Hematopoietic multipotent progenitor cell treated with erythropoietin and hydrocortisone succinate and interleukin-3 and kit ligand, for 8 days (in vitro differentiated cells): ENCODE data around the gene SFT2D2.

Experiments
- DNase-seq: peaks from one replicate; pipeline ENCODE4 v3.0.0-alpha.2; 2015

Gene SFT2D2

GRCh38 chr1:168223681-168224540 lies 1.9 kb upstream of the SFT2D2 start:
- no peak for DNase-seq

- no peak for DNase-seq
Measured at GRCh38 chr1:168224991-168225390, 813 bp upstream of the SFT2D2 start.

- no peak for DNase-seq
Measured at GRCh38 chr1:168227620-168228019, 1.8 kb downstream of the SFT2D2 start.

GRCh38 chr1:168229893-168230292 lies 4.1 kb downstream of the SFT2D2 start:
- no peak for DNase-seq

- no peak for DNase-seq
Measured at GRCh38 chr1:168230709-168231108, 4.9 kb downstream of the SFT2D2 start.

GRCh38 chr1:168234846-168235547 lies 9.2 kb downstream of the SFT2D2 start:
- peak; percentile 77 for DNase-seq

- no peak for DNase-seq
Measured at GRCh38 chr1:168235548-168235885, 9.7 kb downstream of the SFT2D2 start.

- no peak for DNase-seq
Measured at GRCh38 chr1:168235937-168236336, 10.1 kb downstream of the SFT2D2 start.

GRCh38 chr1:168236836-168237611 lies 11.2 kb downstream of the SFT2D2 start:
- peak; percentile 6 for DNase-seq

- DNase-seq = no peak
Measured at GRCh38 chr1:168243198-168243597, 17.4 kb downstream of the SFT2D2 start.

- no peak for DNase-seq
Measured at GRCh38 chr1:168243636-168244212, 17.9 kb downstream of the SFT2D2 start.

- DNase-seq = no peak
Measured at GRCh38 chr1:168245042-168245441, 19.2 kb downstream of the SFT2D2 start.

- no peak for DNase-seq
Measured at GRCh38 chr1:168246506-168246905, 20.7 kb downstream of the SFT2D2 start.

- no peak for DNase-seq
Measured at GRCh38 chr1:168252204-168252733, 26.5 kb downstream of the SFT2D2 start.

- no peak for DNase-seq
Measured at GRCh38 chr1:168256164-168256563, 30.4 kb downstream of the SFT2D2 start.

GRCh38 chr1:168257397-168257796 lies 31.6 kb downstream of the SFT2D2 start:
- DNase-seq = no peak

GRCh38 chr1:168259567-168259966 lies 33.8 kb downstream of the SFT2D2 start:
- no peak for DNase-seq

- no peak for DNase-seq
Measured at GRCh38 chr1:168260393-168260792, 34.6 kb downstream of the SFT2D2 start.

GRCh38 chr1:168261390-168261789 lies 35.6 kb downstream of the SFT2D2 start:
- DNase-seq = no peak

- no peak for DNase-seq
Measured at GRCh38 chr1:168263130-168263529, 37.3 kb downstream of the SFT2D2 start.

- DNase-seq = no peak
Measured at GRCh38 chr1:168264296-168264695, 38.5 kb downstream of the SFT2D2 start.

- no peak for DNase-seq
Measured at GRCh38 chr1:168265596-168265995, 39.8 kb downstream of the SFT2D2 start.

GRCh38 chr1:168266644-168267186 lies 40.9 kb downstream of the SFT2D2 start:
- DNase-seq = peak; percentile 81
